ENCODE measurements around the gene KLHL1. TPM values are rescaled to one million over a fixed set of nuclear protein-coding genes. Genes with fewer than 3 reads are reported as not detected.

Gene KLHL1
- total RNA-seq, 1 experiment from 2014 or later = not detected

- H3K4me1 ChIP-seq (ENCODE audit: control insufficient read depth, insufficient read depth, low read length) = no peaks in the 10 kb centered on the region
- intact Hi-C loops (cut with micrococcal nuclease; ENCODE audit: unreplicated experiment) = no loop called here
Observed at GRCh38 chr13:69660155-69660554, 448.1 kb downstream of the KLHL1 start.

GRCh38 chr13:69657676-69658075 is 450.6 kb downstream of the KLHL1 start:
- Histone ChIP-seq H3K9me3 (ENCODE audit: control insufficient read depth, insufficient read depth, low read depth, low read length) (no peaks in the 10 kb centered on the region), H3K27ac (ENCODE audit: low read length) (no peak overlapping the region), H3K4me1 (ENCODE audit: control insufficient read depth, insufficient read depth, low read length) (no peaks in the 10 kb centered on the region), H3K27me3 (ENCODE audit: control insufficient read depth, insufficient read depth, low read length) (no peaks in the 10 kb centered on the region), H3K36me3 (ENCODE audit: control insufficient read depth, insufficient read depth, low read length) (no peaks in the 10 kb centered on the region), H3K4me3 (ENCODE audit: low read depth in 2 of 2, low read length in 2 of 2) (no peak overlapping the region)
- in situ Hi-C loops (cut with HindIII; ENCODE audit: low pct_unique_long_range_greater_than_20kb, low sequenced_read_pairs) = no loop called here
- ChIA-PET POLR2A (no interaction called here), CTCF (no interaction called here)
- BruUV-seq (replicated peaks) = no TSS peak
- TF ChIP-seq CTCF (IDR thresholded peaks at IDR 0.05) (no peak), SIN3A (IDR thresholded peaks at IDR 0.05; ENCODE audit: borderline replicate concordance, insufficient read depth, low read depth, low read length) (no peak), TCF7L2 (IDR thresholded peaks at IDR 0.05; ENCODE audit: low read depth, low read length) (no peak), POLR2AphosphoS5 (IDR thresholded peaks at IDR 0.05; ENCODE audit: low read depth, low read length) (no peak), REST (IDR thresholded peaks at IDR 0.05; ENCODE audit: insufficient read depth in 1 of 2, low read depth in 2 of 2, low read length in 1 of 2) (no peak)
- DNase-seq (ENCODE audit: low read depth, low spot score) (no peak), ATAC-seq (no peak)
- intact Hi-C loops (cut with micrococcal nuclease; ENCODE audit: unreplicated experiment) = no loop called here

More at GRCh38 chr13:69660155-69660554, 448.1 kb downstream of the KLHL1 start:
- no peaks in the 10 kb centered on the region for H3K9me3 ChIP-seq (ENCODE audit: control insufficient read depth, insufficient read depth, low read depth, low read length)
- POLR2A ChIA-PET = no interaction called here
- ATAC-seq (no peak), DNase-seq (ENCODE audit: low read depth, low spot score) (no peak)
- H3K27me3 ChIP-seq (ENCODE audit: control insufficient read depth, insufficient read depth, low read length) = no peaks in the 10 kb centered on the region
- TF ChIP-seq REST (IDR thresholded peaks at IDR 0.05; ENCODE audit: insufficient read depth in 1 of 2, low read depth in 2 of 2, low read length in 1 of 2) (no peak), TCF7L2 (IDR thresholded peaks at IDR 0.05; ENCODE audit: low read depth, low read length) (no peak)
- in situ Hi-C loops (cut with HindIII; ENCODE audit: low pct_unique_long_range_greater_than_20kb, low sequenced_read_pairs) = no loop called here
- CTCF ChIA-PET = no interaction called here
- no TSS peak for BruUV-seq (replicated peaks)
- H3K36me3 ChIP-seq (ENCODE audit: control insufficient read depth, insufficient read depth, low read length) = no peaks in the 10 kb centered on the region
- no peak overlapping the region for H3K27ac ChIP-seq (ENCODE audit: low read length)
- no peak overlapping the region for H3K4me3 ChIP-seq (ENCODE audit: low read depth in 2 of 2, low read length in 2 of 2)

All from Panc1 (cell line).